IMR-90 (cell line): Measurements from ENCODE around the gene ME3. TPM values are rescaled to one million over a fixed set of nuclear protein-coding genes. Genes with fewer than 3 reads are reported as not detected.

ENCODE experiments used
- ATAC-seq: fragments of 200-7000 bp; cut with Tn5 transposase; 2 replicates; pipeline ENCODE4 v1.9.1; 2020; ENCODE audit warnings: low read depth, mild to moderate bottlenecking, moderate library complexity
- BruUV-seq: library from RNA; stranded (reverse); fragments of 400-500 nt; replicated peaks from 2 replicates; lab custom pipeline; 2021; lab: Mats Ljungman, UMichigan
- CTCF ChIA-PET: fragments of 300-600 bp; formaldehyde crosslinking; extraction: SDS; loops from one replicate; lab custom pipeline; 2021; ENCODE audit warnings: antibody characterized with exemption; lab: Yijun Ruan, JAX
- POLR2A ChIA-PET: fragments of 300-600 bp; sonication (Branson Sonifier 250); formaldehyde crosslinking; loops from one replicate; lab custom pipeline; 2022; ENCODE audit warnings: antibody characterized with exemption; ENCODE audit not compliant: unreplicated experiment; lab: Charles Lee
- DNase-seq: peaks from one replicate; pipeline ENCODE4 v3.0.0; 2013
- H2AFZ ChIP-seq: replicated peaks from 2 replicates; pipeline ENCODE3; 2013; ENCODE audit warnings: low read length, mild to moderate bottlenecking; ENCODE audit not compliant: poor library complexity
- H2AK5ac ChIP-seq: 2 replicates; pipeline ENCODE4 v1.6.1; 2013; ENCODE audit warnings: low read depth, low read length, inconsistent platforms
- H2AK9ac ChIP-seq: replicated peaks from 2 replicates; pipeline ENCODE3; 2013; ENCODE audit warnings: mild to moderate bottlenecking, low read depth, low read length, moderate library complexity; ENCODE audit not compliant: poor library complexity
- H2BK120ac ChIP-seq: 2 replicates; pipeline ENCODE4 v1.6.1; 2013; ENCODE audit warnings: low read depth, low read length, inconsistent platforms
- H2BK15ac ChIP-seq: 3 replicates; pipeline ENCODE4 v1.6.1; 2013; ENCODE audit warnings: low read depth, low read length, inconsistent platforms
- H2BK20ac ChIP-seq: 2 replicates; pipeline ENCODE4 v1.6.1; 2013; ENCODE audit warnings: low read depth, mild to moderate bottlenecking, inconsistent platforms, low read length, moderate library complexity
- H2BK5ac ChIP-seq: 2 replicates; pipeline ENCODE4 v1.6.1; 2013; ENCODE audit warnings: mild to moderate bottlenecking, low read depth, low read length, inconsistent platforms; ENCODE audit not compliant: poor library complexity, severe bottlenecking
- H3K14ac ChIP-seq: replicated peaks from 2 replicates; pipeline ENCODE4 v1.6.1; 2013; ENCODE audit warnings: low read depth, low read length, inconsistent platforms
- H3K18ac ChIP-seq: 2 replicates; pipeline ENCODE4 v1.6.1; 2013; ENCODE audit warnings: low read depth, low read length, control low read depth
- H3K23ac ChIP-seq: 2 replicates; pipeline ENCODE4 v1.6.1; 2013; ENCODE audit warnings: low read depth, low read length, inconsistent platforms
- H3K27ac ChIP-seq: 2 replicates; pipeline ENCODE4 v1.5.1; 2013; ENCODE audit warnings: mild to moderate bottlenecking, control low read depth, low read length; ENCODE audit not compliant: insufficient read depth
- H3K27me3 ChIP-seq: 2 replicates; pipeline ENCODE4 v1.6.1; 2013; ENCODE audit warnings: low read length; ENCODE audit not compliant: control insufficient read depth, insufficient read depth
- H3K36me3 ChIP-seq: 2 replicates; pipeline ENCODE4 v1.6.1; 2013; ENCODE audit warnings: low read length, mixed read lengths; ENCODE audit not compliant: control insufficient read depth, insufficient read depth
- H3K4ac ChIP-seq: 2 replicates; pipeline ENCODE4 v1.6.1; 2013; ENCODE audit warnings: low read depth, low read length, inconsistent platforms
- H3K4me1 ChIP-seq: 2 replicates; pipeline ENCODE4 v1.6.1; 2013; ENCODE audit warnings: low read length, mixed read lengths; ENCODE audit not compliant: control insufficient read depth, insufficient read depth
- H3K4me2 ChIP-seq: 2 replicates; pipeline ENCODE4 v1.6.1; 2013; ENCODE audit warnings: low read depth, mild to moderate bottlenecking, control low read depth, low read length, moderate library complexity
- H3K4me3 ChIP-seq: 2 replicates; pipeline ENCODE4 v1.5.1; 2013; ENCODE audit warnings: low read depth, mild to moderate bottlenecking, control low read depth, low read length, moderate library complexity; ENCODE audit not compliant: insufficient read depth
- H3K56ac ChIP-seq: 2 replicates; pipeline ENCODE4 v1.6.1; 2013; ENCODE audit warnings: low read length, inconsistent platforms; ENCODE audit not compliant: insufficient read depth; ENCODE audit errors: extremely low read depth
- H3K79me1 ChIP-seq, 2 experiments: 2 replicates each; pipeline ENCODE4 v1.6.1; 2013; ENCODE audit warnings: low read length in 2 of 2, inconsistent platforms in 1 of 2, low read depth in 1 of 2
- H3K9ac ChIP-seq: 2 replicates; pipeline ENCODE4 v1.6.1; 2013; ENCODE audit warnings: low read depth, low read length, control low read depth
- H3K9me1 ChIP-seq: 2 replicates; pipeline ENCODE4 v1.6.1; 2013; ENCODE audit warnings: low read length, inconsistent platforms; ENCODE audit not compliant: insufficient read depth
- H3K9me3 ChIP-seq: 2 replicates; pipeline ENCODE4 v1.6.1; 2013; ENCODE audit warnings: low read length; ENCODE audit not compliant: control insufficient read depth, insufficient read depth
- H4K20me1 ChIP-seq: 2 replicates; pipeline ENCODE4 v1.6.1; 2013; ENCODE audit warnings: low read length, inconsistent platforms; ENCODE audit not compliant: insufficient read depth
- H4K5ac ChIP-seq: 2 replicates; pipeline ENCODE4 v1.6.1; 2013; ENCODE audit warnings: mild to moderate bottlenecking, low read depth, low read length, control low read depth
- H4K8ac ChIP-seq, 2 experiments: 2 replicates each; pipeline ENCODE4 v1.6.1; 2013; ENCODE audit warnings: low read depth in 2 of 2, low read length in 2 of 2, control low read depth in 1 of 2, inconsistent platforms in 1 of 2
- H4K91ac ChIP-seq: 2 replicates; pipeline ENCODE4 v1.6.1; 2013; ENCODE audit warnings: low read depth, low read length, inconsistent platforms; ENCODE audit not compliant: insufficient read depth
- BHLHE40 ChIP-seq: fragments of 150-350 bp; IDR thresholded peaks from 2 replicates; pipeline ENCODE4 v1.6.1; 2016; ENCODE audit warnings: mild to moderate bottlenecking, low read depth, low read length
- CEBPB ChIP-seq: IDR thresholded peaks from 2 replicates; pipeline ENCODE4 v1.6.1; 2012; ENCODE audit warnings: low read depth, low read length, improper control_type of control experiment
- CHD1 ChIP-seq: IDR thresholded peaks from 2 replicates; pipeline ENCODE4 v1.6.1; 2012; ENCODE audit warnings: low read depth, low read length, improper control_type of control experiment
- FOS ChIP-seq: fragments of 150-350 bp; IDR thresholded peaks from 2 replicates; pipeline ENCODE4 v1.6.1; 2016; ENCODE audit warnings: low read depth, low read length
- MAFK ChIP-seq: IDR thresholded peaks from 2 replicates; pipeline ENCODE4 v1.6.1; 2012; ENCODE audit warnings: low read depth, low read length, improper control_type of control experiment
- MXI1 ChIP-seq: IDR thresholded peaks from 2 replicates; pipeline ENCODE4 v1.6.1; 2012; ENCODE audit warnings: low read depth, mild to moderate bottlenecking, low read length, moderate library complexity, borderline replicate concordance
- NFE2L2 ChIP-seq: fragments of 150-350 bp; IDR thresholded peaks from 2 replicates; pipeline ENCODE4 v1.6.1; 2016; ENCODE audit warnings: low read depth, mild to moderate bottlenecking, low read length
- RCOR1 ChIP-seq: IDR thresholded peaks from 2 replicates; pipeline ENCODE4 v1.6.1; 2012; ENCODE audit warnings: mild to moderate bottlenecking, low read length, improper control_type of control experiment; ENCODE audit not compliant: insufficient replicate concordance
- SMC3 ChIP-seq: fragments of 150-350 bp; IDR thresholded peaks from 2 replicates; pipeline ENCODE4 v1.6.1; 2016; ENCODE audit warnings: low read depth, mild to moderate bottlenecking, antibody characterized with exemption, low read length, moderate library complexity
- whole genome bisulfite sequencing, 2 experiments: methylation state at CpG; one replicate each; pipeline versions ENCODE4 v1.1.5 to v1.1.7; 2013; ENCODE audit warnings: missing lambda C conversion rate in 2 of 2; ENCODE audit not compliant: insufficient read length in 1 of 2; ENCODE audit errors: extremely low coverage in 2 of 2; 5-methylcytosine and 5-hydroxymethylcytosine counted together
- dilution Hi-C: fragments of 300-500 bp; cut with HindIII; formaldehyde crosslinking; loops from one replicate; pipeline ENCODE4 v1.14.3; 2018; ENCODE audit warnings: low sequenced_read_pairs; ENCODE audit not compliant: unreplicated experiment
- in situ Hi-C: fragments of 300-500 bp; cut with MboI; formaldehyde crosslinking; loops from 3 replicates; pipeline ENCODE4 v1.14.3; 2019; ENCODE audit warnings: low sequenced_read_pairs, inconsistent platforms, mixed read lengths
- intact Hi-C: fragments of 100-400 bp; cut with micrococcal nuclease; formaldehyde crosslinking; loops from 2 replicates; pipeline ENCODE4 v1.10.0; 2022
- polyA plus RNA-seq, 3 experiments: library from polyadenylated mRNA; depleted of rRNA; stranded (reverse); fragments of >200 nt; gene quantifications; 2 replicates each; pipeline ENCODE4 v1.2.3, GENCODE V29; 2012; ENCODE audit warnings: low replicate concordance in 1 of 3
- total RNA-seq: library from RNA; depleted of rRNA; stranded (reverse); fragments of >200 nt; gene quantifications from 2 replicates; pipeline ENCODE4 v1.2.3, GENCODE V29; 2012
- TF ChIP-seq, protein P1 (sequence below): fragments of 150-350 bp; IDR thresholded peaks from 2 replicates; pipeline ENCODE4 v1.6.1; 2017; ENCODE audit warnings: mild to moderate bottlenecking, antibody characterized with exemption, low read length, low read depth
- TF ChIP-seq, protein P2 (sequence below): conservative IDR thresholded peaks from 2 replicates; pipeline ENCODE4 v1.5.1; 2012; ENCODE audit warnings: mild to moderate bottlenecking, low read depth, low read length, improper control_type of control experiment

The ME3 gene
- total and polyA plus RNA-seq, 2 of the 4 experiments (the other 2 are of a cell fraction), result 7.8 to 9.0 TPM

DNA sequence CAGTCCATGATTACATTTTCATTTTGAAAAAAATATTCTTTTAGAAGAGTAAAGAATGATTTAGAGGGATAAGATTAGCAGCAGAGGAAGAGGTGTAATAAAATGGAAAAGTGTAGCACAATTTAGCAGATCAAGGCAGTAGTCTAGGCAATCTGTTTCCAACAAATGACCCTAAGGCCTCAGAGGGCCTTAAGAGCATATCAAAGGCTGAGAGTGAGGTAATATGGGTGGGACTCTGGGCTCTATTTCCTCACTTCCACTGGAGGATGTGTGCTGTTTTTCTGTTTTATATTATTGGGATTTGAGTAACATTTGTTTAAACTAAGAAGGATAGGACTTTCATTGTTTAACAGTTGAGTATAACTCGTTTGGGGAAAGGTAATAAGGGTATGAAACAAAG is 269.0 kb downstream of the ME3 start:
- intact Hi-C loops, result no loop called here
- ATAC-seq (no peak), DNase-seq (no peak)
- dilution Hi-C loops, result no loop called here
- BruUV-seq, result no TSS peak
- Histone ChIP-seq H4K91ac (no peak overlapping the region), H4K8ac (no peak overlapping the region), H2AFZ (no peak overlapping the region), H3K9ac (no peak overlapping the region), H3K79me1 (no peaks in the 10 kb centered on the region), H2AK5ac (no peak overlapping the region), H3K9me3 (no peaks in the 10 kb centered on the region), H3K27me3 (no peaks in the 10 kb centered on the region), H2BK5ac (no peak overlapping the region), H2AK9ac (no peak overlapping the region), H3K56ac (no peak overlapping the region), H3K18ac (no peak overlapping the region), H3K14ac (no peak overlapping the region), H4K20me1 (no peaks in the 10 kb centered on the region), H3K4me2 (no peak overlapping the region), H2BK120ac (no peak overlapping the region), H4K5ac (no peak overlapping the region; the same call in 1 of the 2 replicates), H2BK15ac (no peak overlapping the region), H3K4ac (no peak overlapping the region), H3K36me3 (no peaks in the 10 kb centered on the region), H3K4me1 (peaks cover 1% of the 10 kb centered on the region; the same call in 1 of the 2 replicates), H2BK20ac (no peak overlapping the region), H3K4me3 (no peak overlapping the region), H3K23ac (no peak overlapping the region), H3K27ac (no peak overlapping the region), H3K9me1 (no peaks in the 10 kb centered on the region)
- no peak for TF ChIP-seq CHD1
- no peak for TF ChIP-seq MAFK
- no peak for TF ChIP-seq NFE2L2
- no peak for TF ChIP-seq CEBPB
- TF ChIP-seq SMC3, result no peak
- TF ChIP-seq, protein P1, sequence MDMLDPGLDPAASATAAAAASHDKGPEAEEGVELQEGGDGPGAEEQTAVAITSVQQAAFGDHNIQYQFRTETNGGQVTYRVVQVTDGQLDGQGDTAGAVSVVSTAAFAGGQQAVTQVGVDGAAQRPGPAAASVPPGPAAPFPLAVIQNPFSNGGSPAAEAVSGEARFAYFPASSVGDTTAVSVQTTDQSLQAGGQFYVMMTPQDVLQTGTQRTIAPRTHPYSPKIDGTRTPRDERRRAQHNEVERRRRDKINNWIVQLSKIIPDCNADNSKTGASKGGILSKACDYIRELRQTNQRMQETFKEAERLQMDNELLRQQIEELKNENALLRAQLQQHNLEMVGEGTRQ, result no peak
- TF ChIP-seq MXI1, result no peak
- no peak for TF ChIP-seq BHLHE40
- no peak for TF ChIP-seq FOS
- no peak for TF ChIP-seq RCOR1
- TF ChIP-seq, protein P2, sequence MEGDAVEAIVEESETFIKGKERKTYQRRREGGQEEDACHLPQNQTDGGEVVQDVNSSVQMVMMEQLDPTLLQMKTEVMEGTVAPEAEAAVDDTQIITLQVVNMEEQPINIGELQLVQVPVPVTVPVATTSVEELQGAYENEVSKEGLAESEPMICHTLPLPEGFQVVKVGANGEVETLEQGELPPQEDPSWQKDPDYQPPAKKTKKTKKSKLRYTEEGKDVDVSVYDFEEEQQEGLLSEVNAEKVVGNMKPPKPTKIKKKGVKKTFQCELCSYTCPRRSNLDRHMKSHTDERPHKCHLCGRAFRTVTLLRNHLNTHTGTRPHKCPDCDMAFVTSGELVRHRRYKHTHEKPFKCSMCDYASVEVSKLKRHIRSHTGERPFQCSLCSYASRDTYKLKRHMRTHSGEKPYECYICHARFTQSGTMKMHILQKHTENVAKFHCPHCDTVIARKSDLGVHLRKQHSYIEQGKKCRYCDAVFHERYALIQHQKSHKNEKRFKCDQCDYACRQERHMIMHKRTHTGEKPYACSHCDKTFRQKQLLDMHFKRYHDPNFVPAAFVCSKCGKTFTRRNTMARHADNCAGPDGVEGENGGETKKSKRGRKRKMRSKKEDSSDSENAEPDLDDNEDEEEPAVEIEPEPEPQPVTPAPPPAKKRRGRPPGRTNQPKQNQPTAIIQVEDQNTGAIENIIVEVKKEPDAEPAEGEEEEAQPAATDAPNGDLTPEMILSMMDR, result no peak
- ChIA-PET POLR2A (no interaction called here), CTCF (interaction anchor here (1.0 kb wide), 1 partner anchor 9 kb away, joined by 3 read pairs; no protein-coding TSS in a partner anchor)
- in situ Hi-C loops, result no loop called here
- 71% methylated on average over 1 of the region's 1 CpG; no CpG with 5 or more reads in 1 of the 2 experiments for WGBS, 2 experiments
